Measurements from ENCODE around the gene GTF2E1. TPM values are rescaled to one million over a fixed set of nuclear protein-coding genes. Genes with fewer than 3 reads are reported as not detected.
"Not testable (repeated sequence)": the region's sequence is repeated elsewhere in the genome, so short reads cannot be mapped to it uniquely, and the experiment has no call there.

The GTF2E1 gene
- total RNA-seq, 1 donor, result 7.0 TPM

DNA sequence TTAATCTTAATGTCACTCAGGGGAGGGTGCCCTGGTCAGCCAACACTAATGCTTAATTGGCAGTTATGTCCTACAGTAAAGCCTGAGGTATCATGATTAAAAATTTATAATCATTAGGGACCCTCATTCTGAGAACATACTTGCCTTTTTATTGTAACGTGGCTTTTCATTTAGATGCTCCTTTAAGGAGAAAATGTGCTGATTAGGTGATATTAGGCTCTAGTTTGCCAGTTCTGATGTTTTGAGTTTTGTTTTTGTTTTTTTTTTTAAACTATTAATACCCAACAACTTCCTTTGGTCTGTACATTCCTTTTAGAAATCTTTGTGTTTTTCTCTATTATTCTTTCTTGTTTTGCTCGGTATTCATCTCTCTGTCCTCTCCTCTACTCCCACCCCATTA is 10.3 kb downstream of the GTF2E1 start:
- DNase-seq (ENCODE audit: low read depth in 2 of 3, low spot score in 2 of 3), result no peak

DNA sequence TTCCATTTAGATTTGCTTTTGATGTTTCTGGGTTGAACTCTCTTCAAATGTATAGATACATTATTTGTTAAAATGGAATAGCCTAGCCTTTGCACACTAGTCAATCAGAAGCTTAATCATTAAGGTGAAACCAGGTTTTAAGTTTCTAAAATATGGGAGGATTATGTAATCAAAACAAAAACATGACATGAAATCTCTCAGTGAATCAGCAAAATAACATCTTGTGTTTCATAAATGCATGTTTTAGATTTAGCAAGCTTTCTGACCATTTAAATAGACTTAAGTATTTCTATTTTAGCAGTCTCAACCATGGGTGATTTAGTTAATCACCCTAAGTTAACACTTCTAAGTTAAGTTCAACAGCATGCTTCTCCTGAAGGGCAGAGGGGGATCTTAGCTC is 11.3 kb downstream of the GTF2E1 start:
- DNase-seq (ENCODE audit: low read depth in 2 of 3, low spot score in 2 of 3), result no peak

DNA sequence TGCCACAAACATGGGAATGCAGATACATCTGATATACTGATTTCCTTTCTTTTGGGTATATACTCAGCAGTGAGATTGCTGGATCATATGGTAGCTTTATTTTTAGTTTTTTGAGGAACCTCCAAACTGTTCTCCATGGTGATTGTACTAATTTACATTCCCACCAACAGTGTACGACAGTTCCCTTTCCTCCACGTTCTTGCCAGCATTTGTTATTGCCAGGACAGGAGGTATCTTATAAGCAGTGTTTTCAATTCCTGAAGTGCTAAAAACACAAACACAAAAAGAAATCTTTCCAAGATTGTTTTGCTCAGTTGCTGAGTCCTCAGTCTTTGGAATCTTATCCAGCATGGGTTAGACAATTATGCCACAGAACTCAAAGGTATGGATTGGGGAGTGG is 13.5 kb downstream of the GTF2E1 start:
- DNase-seq (ENCODE audit: low read depth in 2 of 3, low spot score in 2 of 3), result no peak

DNA sequence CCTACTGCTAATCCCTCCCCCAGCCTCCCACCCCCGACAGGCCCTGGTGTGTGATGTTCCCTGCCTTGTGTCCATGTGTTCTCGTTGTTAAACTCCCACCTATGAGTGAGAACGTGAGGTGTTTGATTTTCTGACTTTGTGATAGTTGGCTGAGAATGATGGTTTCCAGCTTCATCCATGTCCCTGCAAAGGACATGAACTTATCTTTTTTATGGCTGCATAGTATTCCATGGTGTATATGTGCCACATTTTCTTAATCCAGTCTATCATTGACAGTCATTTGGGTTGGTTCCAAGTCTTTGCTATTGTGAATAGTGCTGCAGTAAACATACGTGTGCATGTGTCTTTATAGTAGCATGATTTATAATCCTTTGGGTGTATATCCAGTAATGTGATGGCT is 16.0 kb downstream of the GTF2E1 start:
- not testable (repeated sequence) for DNase-seq (ENCODE audit: low read depth in 2 of 3, low spot score in 2 of 3)

- DNase-seq (ENCODE audit: low read depth in 2 of 3, low spot score in 2 of 3), result no peak
These were observed 20.1 kb downstream of the GTF2E1 start for GRCh38 chr3:120762615-120763014.

- no peak for DNase-seq (ENCODE audit: low read depth in 2 of 3, low spot score in 2 of 3)
These were observed 21.1 kb downstream of the GTF2E1 start for GRCh38 chr3:120763601-120764000.

DNA sequence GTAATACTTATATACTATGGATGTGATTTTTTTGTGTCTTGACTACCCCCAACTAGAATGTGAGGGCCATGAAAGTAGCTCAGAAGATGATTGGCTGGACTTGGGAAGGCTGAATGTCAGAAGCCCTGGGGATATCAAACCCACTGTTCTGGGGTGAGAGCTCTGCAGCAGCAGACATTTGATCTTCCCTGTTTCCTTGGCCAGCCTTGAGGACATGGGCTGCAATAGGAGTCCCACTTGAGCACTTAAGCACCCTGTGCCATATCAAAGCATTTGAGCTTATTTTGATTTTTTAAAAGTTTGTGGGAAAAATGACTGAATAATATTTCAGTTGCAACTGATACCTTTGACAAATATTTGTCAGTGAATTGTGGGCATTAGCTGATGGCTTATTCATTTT is 21.7 kb downstream of the GTF2E1 start:
- no peak for DNase-seq (ENCODE audit: low read depth in 2 of 3, low spot score in 2 of 3)

- DNase-seq (ENCODE audit: low read depth in 2 of 3, low spot score in 2 of 3), result no peak
These were observed 23.4 kb downstream of the GTF2E1 start for GRCh38 chr3:120765830-120766493.

DNA sequence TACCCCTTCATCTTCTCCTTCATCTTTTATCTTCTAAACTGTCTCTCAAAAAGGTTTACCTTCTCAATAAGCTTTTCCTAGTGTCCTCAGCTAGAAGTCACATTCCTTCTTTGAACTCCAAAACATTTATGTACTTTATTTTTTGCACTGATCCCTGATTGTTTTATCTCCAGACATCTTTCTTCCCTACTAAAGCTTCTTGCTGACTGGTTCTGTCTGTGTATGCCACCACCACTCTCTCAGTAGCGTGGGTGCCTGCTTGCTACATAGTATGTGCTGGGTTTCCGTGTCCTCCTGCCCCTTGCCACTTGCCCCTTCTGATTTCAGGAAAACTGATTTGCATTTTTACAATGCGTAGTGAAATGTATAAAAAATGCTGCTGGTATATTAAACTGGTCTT is 24.0 kb downstream of the GTF2E1 start:
- DNase-seq (ENCODE audit: low read depth in 2 of 3, low spot score in 2 of 3), result no peak

DNA sequence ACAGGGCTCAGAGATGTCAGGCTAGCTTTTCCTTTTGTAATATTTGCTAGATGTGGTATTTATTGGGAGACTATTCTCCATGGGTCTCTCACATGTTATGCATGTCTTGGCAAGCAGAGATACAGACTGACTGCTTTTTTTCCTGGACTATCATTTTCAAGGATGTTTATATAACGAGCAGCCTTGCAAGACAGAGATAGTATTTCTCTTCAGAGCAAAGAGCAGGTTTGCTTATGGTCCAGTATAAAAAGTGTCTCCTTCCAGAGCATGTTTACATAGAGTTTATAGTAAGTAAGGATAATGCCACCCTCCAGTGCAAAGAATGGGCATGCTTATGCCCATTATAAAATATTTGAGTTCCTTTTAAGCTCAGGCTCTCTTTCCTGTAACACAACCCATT is 24.6 kb downstream of the GTF2E1 start:
- no peak for DNase-seq (ENCODE audit: low read depth in 2 of 3, low spot score in 2 of 3)

- DNase-seq (ENCODE audit: low read depth in 2 of 3, low spot score in 2 of 3), result no peak
These were observed 26.9 kb downstream of the GTF2E1 start for GRCh38 chr3:120769436-120769835.

GRCh38 chr3:120770891-120771290 is 28.3 kb downstream of the GTF2E1 start:
- no peak for DNase-seq (ENCODE audit: low read depth in 2 of 3, low spot score in 2 of 3)

- no peak for DNase-seq (ENCODE audit: low read depth in 2 of 3, low spot score in 2 of 3)
These were observed 29.5 kb downstream of the GTF2E1 start for GRCh38 chr3:120772081-120772480.

DNA sequence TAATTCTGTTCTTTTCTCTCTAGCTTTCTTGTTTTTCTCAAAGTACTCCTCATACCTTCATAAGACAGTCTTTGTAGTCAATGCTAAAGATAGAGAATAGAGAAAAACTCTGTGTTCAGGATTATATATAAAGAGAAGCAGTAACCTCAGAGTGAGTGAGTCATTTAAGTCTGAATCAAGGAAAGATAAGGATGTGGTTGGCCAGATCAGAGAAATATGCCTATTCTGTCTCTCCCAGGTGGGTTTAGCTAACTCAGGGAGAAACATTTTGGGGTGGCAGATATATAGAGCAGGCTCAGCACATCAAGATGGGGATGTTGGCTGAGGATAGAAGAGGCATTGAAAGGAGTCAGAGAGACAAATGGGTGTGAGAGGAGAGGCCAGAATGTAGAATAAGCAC is 31.4 kb downstream of the GTF2E1 start:
- DNase-seq (ENCODE audit: low read depth in 2 of 3, low spot score in 2 of 3), result no peak

- peak in 1 of 3 donors; percentile 11 for DNase-seq (ENCODE audit: low read depth in 2 of 3, low spot score in 2 of 3)
These were observed 32.9 kb downstream of the GTF2E1 start for GRCh38 chr3:120775411-120775810.

DNA sequence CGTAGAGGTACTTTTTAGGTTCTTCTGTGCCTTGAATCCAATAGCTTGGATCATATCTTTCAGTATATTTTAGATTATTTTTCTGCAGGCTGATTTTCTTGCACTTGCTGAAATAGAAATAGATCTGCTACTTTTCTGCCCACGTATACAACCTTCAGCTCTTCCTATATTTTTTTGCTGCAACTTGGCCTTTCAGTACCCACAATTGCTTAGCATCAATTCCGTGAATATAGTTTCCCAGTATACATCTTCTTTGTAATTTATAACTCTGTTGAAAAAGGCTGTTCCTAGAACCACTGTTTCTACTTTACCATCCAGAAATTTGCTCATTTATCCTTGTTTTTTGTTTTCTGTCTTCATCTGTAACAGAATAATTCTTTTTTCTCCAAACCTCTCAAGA is 36.2 kb downstream of the GTF2E1 start:
- DNase-seq (ENCODE audit: low read depth in 2 of 3, low spot score in 2 of 3), result no peak

GRCh38 chr3:120780977-120781376 is 38.4 kb downstream of the GTF2E1 start:
- DNase-seq (ENCODE audit: low read depth in 2 of 3, low spot score in 2 of 3), result no peak

DNA sequence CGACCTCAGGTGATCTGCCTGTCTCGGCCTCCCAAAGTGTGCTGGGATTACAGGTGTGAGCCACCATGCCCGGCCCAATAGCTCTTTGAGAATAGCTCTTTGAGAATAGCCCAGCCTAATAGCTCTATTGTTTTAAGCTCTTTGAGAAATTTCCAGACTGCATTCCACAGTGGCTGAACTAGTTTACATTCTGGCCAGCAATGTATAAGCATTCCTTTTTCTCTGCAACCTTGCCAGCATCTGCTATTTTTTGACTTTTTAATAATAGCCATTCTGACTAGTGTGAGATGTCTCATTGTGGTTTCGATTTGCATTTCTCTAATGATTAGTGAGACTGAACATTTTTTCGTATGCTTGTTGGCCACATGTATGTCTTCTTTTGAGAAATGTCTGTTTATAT is 43.3 kb downstream of the GTF2E1 start:
- not testable (repeated sequence) for DNase-seq (ENCODE audit: low read depth in 2 of 3, low spot score in 2 of 3)

- DNase-seq (ENCODE audit: low read depth in 2 of 3, low spot score in 2 of 3), result no peak
These were observed 48.5 kb downstream of the GTF2E1 start for GRCh38 chr3:120791010-120791409.

- DNase-seq (ENCODE audit: low read depth in 2 of 3, low spot score in 2 of 3), result no peak
These were observed 49.4 kb downstream of the GTF2E1 start for GRCh38 chr3:120791913-120792312.

GRCh38 chr3:120793601-120794000 is 51.1 kb downstream of the GTF2E1 start:
- DNase-seq (ENCODE audit: low read depth in 2 of 3, low spot score in 2 of 3), result no peak

DNA sequence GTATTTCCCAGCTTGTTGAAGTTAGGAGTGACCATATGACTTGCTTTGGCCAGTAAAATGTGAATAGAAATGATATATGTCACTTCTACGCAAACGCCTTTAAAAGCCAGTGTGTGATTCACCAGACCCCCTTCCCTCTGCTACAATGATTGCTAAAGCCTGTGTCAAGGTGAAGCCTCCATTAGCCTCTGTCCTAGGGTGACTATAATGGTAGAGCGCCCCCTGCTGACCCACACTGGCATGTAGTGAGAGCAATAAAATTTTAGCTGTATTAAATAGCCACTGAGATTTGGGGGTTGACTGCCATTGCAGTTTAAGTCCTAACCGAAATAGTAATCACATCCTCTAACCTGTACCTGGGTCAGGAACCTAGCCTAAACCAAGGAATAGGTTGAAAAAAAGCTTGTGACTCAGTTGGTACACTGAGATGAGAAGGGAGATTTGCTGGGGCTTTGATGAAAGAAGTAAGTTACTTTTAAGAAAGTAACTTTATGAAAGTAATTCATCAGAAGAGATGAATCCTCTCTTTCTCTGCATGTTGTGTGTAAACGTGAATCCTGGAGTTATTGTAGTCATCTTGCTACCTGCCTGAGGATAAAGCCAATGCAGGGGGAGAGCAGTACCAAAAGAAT is 52.6 kb downstream of the GTF2E1 start:
- DNase-seq (ENCODE audit: low read depth in 2 of 3, low spot score in 2 of 3), result peak; percentile 63 to 91 (median 75)

- DNase-seq (ENCODE audit: low read depth in 2 of 3, low spot score in 2 of 3), result no peak
These were observed 53.4 kb downstream of the GTF2E1 start for GRCh38 chr3:120795959-120796358.

All from hematopoietic multipotent progenitor cell (in vitro differentiated cells).